Hepatocyte (in vitro differentiated cells): ENCODE data around the gene PROZ. TPM values are rescaled to one million over a fixed set of nuclear protein-coding genes. Genes with fewer than 3 reads are reported as not detected.

ENCODE experiments used
- DNase-seq: peaks from one replicate; pipeline ENCODE4 v3.0.0-alpha.2; 2016; ENCODE audit warnings: low spot score
- H2AFZ ChIP-seq: fragments of 200-600 bp; sonication (generic); 2 replicates; pipeline ENCODE4 v1.6.0; 2016; ENCODE audit warnings: antibody characterized with exemption, mild to moderate bottlenecking
- H3K27ac ChIP-seq: fragments of 200-600 bp; sonication (generic); 2 replicates; pipeline ENCODE4 v1.5.1; 2016; ENCODE audit warnings: mild to moderate bottlenecking
- H3K27me3 ChIP-seq: fragments of 200-600 bp; sonication (generic); 2 replicates; pipeline ENCODE4 v1.6.1; 2016
- H3K36me3 ChIP-seq: fragments of 200-600 bp; sonication (generic); replicated peaks from 2 replicates; pipeline ENCODE4 v1.5.1; 2016; ENCODE audit warnings: low read depth; ENCODE audit not compliant: insufficient read depth
- H3K4me1 ChIP-seq: fragments of 200-600 bp; sonication (generic); 2 replicates; pipeline ENCODE4 v1.5.1; 2016; ENCODE audit warnings: mild to moderate bottlenecking, moderate library complexity; ENCODE audit not compliant: insufficient read depth
- H3K4me2 ChIP-seq: fragments of 200-600 bp; sonication (generic); 2 replicates; pipeline ENCODE4 v1.6.0; 2016
- H3K4me3 ChIP-seq: fragments of 200-600 bp; sonication (generic); 2 replicates; pipeline ENCODE4 v1.5.1; 2016; ENCODE audit warnings: mild to moderate bottlenecking
- H3K79me2 ChIP-seq: fragments of 200-600 bp; sonication (generic); 2 replicates; pipeline ENCODE4 v1.6.0; 2017; ENCODE audit warnings: mild to moderate bottlenecking
- H3K9me2 ChIP-seq: fragments of 200-600 bp; sonication (generic); replicated peaks from 2 replicates; pipeline ENCODE4 v1.6.0; 2017; ENCODE audit warnings: mild to moderate bottlenecking; ENCODE audit not compliant: insufficient read depth
- H3K9me3 ChIP-seq: fragments of 200-600 bp; sonication (generic); 2 replicates; pipeline ENCODE4 v1.5.1; 2016; ENCODE audit warnings: low read depth, mild to moderate bottlenecking
- H4K20me1 ChIP-seq: fragments of 200-600 bp; sonication (generic); 2 replicates; pipeline ENCODE4 v1.6.0; 2016; ENCODE audit warnings: mild to moderate bottlenecking; ENCODE audit not compliant: insufficient read depth, poor library complexity, severe bottlenecking
- EZH2 ChIP-seq: fragments of 200-600 bp; sonication (generic); IDR thresholded peaks from 2 replicates; pipeline ENCODE4 v1.6.1; 2016; ENCODE audit warnings: antibody characterized with exemption, mild to moderate bottlenecking, borderline replicate concordance
- EZH2phosphoT487 ChIP-seq: fragments of 200-600 bp; sonication (generic); IDR thresholded peaks from one replicate; pipeline ENCODE4 v1.6.1; 2018; ENCODE audit warnings: antibody characterized with exemption, mild to moderate bottlenecking, low read depth, moderate library complexity; ENCODE audit not compliant: unreplicated experiment, severe bottlenecking
- WGBS: methylation state at CpG from one replicate; pipeline ENCODE4 v1.1.6; 2016; ENCODE audit warnings: low lambda C conversion rate; ENCODE audit errors: missing lambda C conversion rate; 5-methylcytosine and 5-hydroxymethylcytosine counted together
- polyA plus RNA-seq: library from polyadenylated mRNA; unstranded; fragments of >200 nt; fragmentation: Nextera tagmentation; extraction: Ambion mirVana; gene quantifications from 2 replicates; pipeline ENCODE4 v1.2.1, GENCODE V29; 2016
- total RNA-seq: library from RNA; depleted of rRNA; stranded (reverse); fragments of >200 nt; gene quantifications from 2 replicates; pipeline ENCODE4 v1.2.3, GENCODE V29; 2014
- TF ChIP-seq, protein P1 (sequence below): fragments of 200-600 bp; sonication (generic); IDR thresholded peaks from 2 replicates; pipeline ENCODE4 v1.5.1; 2016; ENCODE audit warnings: antibody characterized with exemption, mild to moderate bottlenecking; ENCODE audit not compliant: poor library complexity

The PROZ gene
- total and polyA plus RNA-seq, 2 experiments from 2014 or later, result 4.7 TPM

DNA sequence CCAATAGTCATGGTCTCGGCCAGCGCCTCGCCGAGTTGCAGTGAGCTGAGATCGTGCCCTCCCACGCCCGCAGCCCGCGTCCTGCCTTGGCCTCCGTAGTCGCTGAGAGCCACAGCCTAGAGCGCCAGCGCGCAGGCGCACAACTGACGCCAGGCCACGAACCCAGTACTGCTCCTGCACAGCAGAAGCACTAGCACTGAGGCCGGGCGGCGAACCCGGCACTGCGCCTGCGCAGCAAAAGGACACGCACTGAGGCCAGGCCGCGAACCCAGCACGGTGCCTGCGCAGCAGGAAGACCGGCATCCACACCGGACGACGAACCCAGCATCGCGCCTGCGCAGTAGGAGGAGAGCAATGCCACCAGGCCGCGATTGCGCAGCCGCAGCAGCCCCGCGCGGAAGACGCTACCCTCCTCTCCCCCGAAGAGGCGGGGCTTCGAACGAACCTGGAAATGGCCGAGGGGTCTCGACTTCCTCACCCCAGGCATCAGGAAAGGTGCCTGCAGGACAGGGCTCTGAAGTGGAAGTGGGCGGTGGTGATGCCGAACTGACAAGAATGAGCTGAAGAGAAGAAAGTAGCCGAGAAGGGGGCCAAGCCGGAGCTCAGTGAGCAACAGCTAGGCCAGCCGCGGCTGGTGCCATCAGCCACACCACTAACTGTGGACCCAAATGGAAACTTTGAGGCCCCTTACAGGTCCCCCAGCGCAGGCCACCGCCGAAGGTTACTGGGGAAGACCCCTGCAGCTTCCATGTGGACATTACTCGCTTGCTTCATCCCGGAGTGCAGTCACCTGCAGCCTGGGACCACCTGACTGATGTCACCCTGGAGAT is 28.3 kb upstream of the PROZ start:
- Histone ChIP-seq H3K4me3 (no peak overlapping the region), H3K4me2 (no peak overlapping the region), H3K27ac (no peak overlapping the region), H4K20me1 (no peaks in the 10 kb centered on the region), H3K4me1 (no peaks in the 10 kb centered on the region), H2AFZ (no peak overlapping the region), H3K27me3 (no peaks in the 10 kb centered on the region), H3K36me3 (no peaks in the 10 kb centered on the region), H3K79me2 (peaks cover 2% of the 10 kb centered on the region), H3K9me3 (no peaks in the 10 kb centered on the region), H3K9me2 (no peaks in the 10 kb centered on the region)
- TF ChIP-seq EZH2 (no peak), EZH2phosphoT487 (no peak)
- no peak for DNase-seq
- WGBS, result 97% methylated on average over 59 of the region's 60 CpGs

DNA sequence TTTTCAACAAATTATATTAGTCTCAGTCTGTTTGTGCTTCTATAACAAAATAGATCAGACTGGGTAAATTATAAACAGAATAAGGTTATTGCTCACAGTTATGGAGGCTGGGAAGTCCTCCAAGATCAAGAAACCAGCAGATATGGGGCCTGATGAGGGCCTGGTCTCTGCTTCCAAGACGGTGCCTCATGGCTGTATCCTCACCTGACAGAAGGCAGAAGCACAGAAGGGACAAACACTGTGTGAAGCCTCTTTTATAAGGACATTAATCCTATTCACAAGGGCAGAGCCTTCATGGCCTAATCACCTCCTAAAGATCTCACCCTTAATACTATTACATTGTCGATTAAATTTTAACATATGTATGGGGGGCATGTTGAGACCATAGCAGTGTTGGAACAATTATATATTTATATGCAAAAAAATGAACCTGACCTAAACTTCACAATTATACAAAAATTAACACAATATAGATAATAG is 23.1 kb upstream of the PROZ start:
- 82% methylated on average over 2 of the region's 2 CpGs for WGBS
- Histone ChIP-seq H4K20me1 (no peaks in the 10 kb centered on the region), H3K4me3 (no peak overlapping the region), H3K27me3 (no peaks in the 10 kb centered on the region), H3K4me1 (no peaks in the 10 kb centered on the region), H2AFZ (no peak overlapping the region), H3K9me3 (no peaks in the 10 kb centered on the region), H3K9me2 (no peaks in the 10 kb centered on the region), H3K36me3 (no peaks in the 10 kb centered on the region), H3K79me2 (no peaks in the 10 kb centered on the region), H3K27ac (no peak overlapping the region), H3K4me2 (no peak overlapping the region)
- no peak for TF ChIP-seq EZH2phosphoT487
- TF ChIP-seq, protein P1, sequence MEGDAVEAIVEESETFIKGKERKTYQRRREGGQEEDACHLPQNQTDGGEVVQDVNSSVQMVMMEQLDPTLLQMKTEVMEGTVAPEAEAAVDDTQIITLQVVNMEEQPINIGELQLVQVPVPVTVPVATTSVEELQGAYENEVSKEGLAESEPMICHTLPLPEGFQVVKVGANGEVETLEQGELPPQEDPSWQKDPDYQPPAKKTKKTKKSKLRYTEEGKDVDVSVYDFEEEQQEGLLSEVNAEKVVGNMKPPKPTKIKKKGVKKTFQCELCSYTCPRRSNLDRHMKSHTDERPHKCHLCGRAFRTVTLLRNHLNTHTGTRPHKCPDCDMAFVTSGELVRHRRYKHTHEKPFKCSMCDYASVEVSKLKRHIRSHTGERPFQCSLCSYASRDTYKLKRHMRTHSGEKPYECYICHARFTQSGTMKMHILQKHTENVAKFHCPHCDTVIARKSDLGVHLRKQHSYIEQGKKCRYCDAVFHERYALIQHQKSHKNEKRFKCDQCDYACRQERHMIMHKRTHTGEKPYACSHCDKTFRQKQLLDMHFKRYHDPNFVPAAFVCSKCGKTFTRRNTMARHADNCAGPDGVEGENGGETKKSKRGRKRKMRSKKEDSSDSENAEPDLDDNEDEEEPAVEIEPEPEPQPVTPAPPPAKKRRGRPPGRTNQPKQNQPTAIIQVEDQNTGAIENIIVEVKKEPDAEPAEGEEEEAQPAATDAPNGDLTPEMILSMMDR, result no peak
- TF ChIP-seq EZH2, result no peak
- no peak for DNase-seq

DNA sequence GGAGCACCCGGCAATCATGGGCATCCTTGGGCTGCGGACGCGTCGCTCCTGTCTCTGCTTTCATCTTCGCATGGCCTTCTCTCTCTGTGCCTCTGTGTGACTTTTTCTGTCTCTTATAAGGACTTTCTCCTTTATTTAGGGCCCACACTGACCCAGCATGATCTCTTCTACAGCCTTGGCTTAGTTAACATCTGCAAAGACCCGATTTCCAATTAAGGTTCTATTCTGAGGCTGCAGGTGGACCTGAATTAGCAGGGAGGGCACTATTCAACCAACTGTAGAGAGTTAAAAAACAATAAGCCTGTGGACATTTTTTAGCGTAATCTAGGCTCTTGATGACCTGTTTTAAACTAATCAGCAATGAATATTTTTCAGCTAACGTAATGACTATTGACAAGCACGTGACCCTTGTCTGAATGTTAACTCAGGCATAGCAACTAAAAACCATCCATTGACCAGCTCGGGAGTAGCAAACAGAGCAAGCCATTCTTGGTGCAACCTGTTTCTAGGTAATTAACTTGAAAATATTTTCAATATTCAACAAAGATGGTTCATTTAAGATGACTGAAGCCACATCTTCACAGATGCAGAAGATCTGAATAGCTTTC is 20.7 kb upstream of the PROZ start:
- DNase-seq, result no peak
- TF ChIP-seq, protein P1, result no peak
- no peak for TF ChIP-seq EZH2
- no peak for TF ChIP-seq EZH2phosphoT487
- no peaks in the 10 kb centered on the region for H3K4me1 ChIP-seq
- no peaks in the 10 kb centered on the region for H3K79me2 ChIP-seq
- no peaks in the 10 kb centered on the region for H3K9me3 ChIP-seq
- H3K27ac ChIP-seq, result peak overlapping the region; percentile 58
- H3K4me2 ChIP-seq, result no peak overlapping the region
- H3K4me3 ChIP-seq, result no peak overlapping the region
- no peaks in the 10 kb centered on the region for H3K36me3 ChIP-seq
- H3K9me2 ChIP-seq, result no peaks in the 10 kb centered on the region
- no peaks in the 10 kb centered on the region for H3K27me3 ChIP-seq
- 81% methylated on average over 11 of the region's 11 CpGs for WGBS
- H2AFZ ChIP-seq, result no peak overlapping the region
- H4K20me1 ChIP-seq, result no peaks in the 10 kb centered on the region
